IMR-90 (cell line): ENCODE results near the gene RAP1A. TPM values are rescaled to one million over a fixed set of nuclear protein-coding genes. Genes with fewer than 3 reads are reported as not detected.

Experiments used
- ATAC-seq: fragments of 200-7000 bp; cut with Tn5 transposase; 2 replicates; pipeline ENCODE4 v1.9.1; 2020; ENCODE audit warnings: low read depth, mild to moderate bottlenecking, moderate library complexity
- BruUV-seq: library from RNA; stranded (reverse); fragments of 400-500 nt; replicated peaks from 2 replicates; lab custom pipeline; 2021; lab: Mats Ljungman, UMichigan
- CTCF ChIA-PET: fragments of 300-600 bp; formaldehyde crosslinking; extraction: SDS; loops from one replicate; lab custom pipeline; 2021; ENCODE audit warnings: antibody characterized with exemption; lab: Yijun Ruan, JAX
- POLR2A ChIA-PET: fragments of 300-600 bp; sonication (Branson Sonifier 250); formaldehyde crosslinking; loops from one replicate; lab custom pipeline; 2022; ENCODE audit warnings: antibody characterized with exemption; ENCODE audit not compliant: unreplicated experiment; lab: Charles Lee
- DNase-seq: peaks from one replicate; pipeline ENCODE4 v3.0.0; 2013
- H2AFZ ChIP-seq: replicated peaks from 2 replicates; pipeline ENCODE3; 2013; ENCODE audit warnings: low read length, mild to moderate bottlenecking; ENCODE audit not compliant: poor library complexity
- H2AK5ac ChIP-seq: 2 replicates; pipeline ENCODE4 v1.6.1; 2013; ENCODE audit warnings: low read depth, low read length, inconsistent platforms
- H2AK9ac ChIP-seq: replicated peaks from 2 replicates; pipeline ENCODE3; 2013; ENCODE audit warnings: mild to moderate bottlenecking, low read depth, low read length, moderate library complexity; ENCODE audit not compliant: poor library complexity
- H2BK120ac ChIP-seq: 2 replicates; pipeline ENCODE4 v1.6.1; 2013; ENCODE audit warnings: low read depth, low read length, inconsistent platforms
- H2BK15ac ChIP-seq: 3 replicates; pipeline ENCODE4 v1.6.1; 2013; ENCODE audit warnings: low read depth, low read length, inconsistent platforms
- H2BK20ac ChIP-seq: 2 replicates; pipeline ENCODE4 v1.6.1; 2013; ENCODE audit warnings: low read depth, mild to moderate bottlenecking, inconsistent platforms, low read length, moderate library complexity
- H2BK5ac ChIP-seq: 2 replicates; pipeline ENCODE4 v1.6.1; 2013; ENCODE audit warnings: mild to moderate bottlenecking, low read depth, low read length, inconsistent platforms; ENCODE audit not compliant: poor library complexity, severe bottlenecking
- H3K14ac ChIP-seq: replicated peaks from 2 replicates; pipeline ENCODE4 v1.6.1; 2013; ENCODE audit warnings: low read depth, low read length, inconsistent platforms
- H3K18ac ChIP-seq: 2 replicates; pipeline ENCODE4 v1.6.1; 2013; ENCODE audit warnings: low read depth, low read length, control low read depth
- H3K23ac ChIP-seq: 2 replicates; pipeline ENCODE4 v1.6.1; 2013; ENCODE audit warnings: low read depth, low read length, inconsistent platforms
- H3K27ac ChIP-seq: 2 replicates; pipeline ENCODE4 v1.5.1; 2013; ENCODE audit warnings: mild to moderate bottlenecking, control low read depth, low read length; ENCODE audit not compliant: insufficient read depth
- H3K27me3 ChIP-seq: 2 replicates; pipeline ENCODE4 v1.6.1; 2013; ENCODE audit warnings: low read length; ENCODE audit not compliant: control insufficient read depth, insufficient read depth
- H3K36me3 ChIP-seq: 2 replicates; pipeline ENCODE4 v1.6.1; 2013; ENCODE audit warnings: low read length, mixed read lengths; ENCODE audit not compliant: control insufficient read depth, insufficient read depth
- H3K4ac ChIP-seq: 2 replicates; pipeline ENCODE4 v1.6.1; 2013; ENCODE audit warnings: low read depth, low read length, inconsistent platforms
- H3K4me1 ChIP-seq: 2 replicates; pipeline ENCODE4 v1.6.1; 2013; ENCODE audit warnings: low read length, mixed read lengths; ENCODE audit not compliant: control insufficient read depth, insufficient read depth
- H3K4me2 ChIP-seq: 2 replicates; pipeline ENCODE4 v1.6.1; 2013; ENCODE audit warnings: low read depth, mild to moderate bottlenecking, control low read depth, low read length, moderate library complexity
- H3K4me3 ChIP-seq: 2 replicates; pipeline ENCODE4 v1.5.1; 2013; ENCODE audit warnings: low read depth, mild to moderate bottlenecking, control low read depth, low read length, moderate library complexity; ENCODE audit not compliant: insufficient read depth
- H3K56ac ChIP-seq: 2 replicates; pipeline ENCODE4 v1.6.1; 2013; ENCODE audit warnings: low read length, inconsistent platforms; ENCODE audit not compliant: insufficient read depth; ENCODE audit errors: extremely low read depth
- H3K79me1 ChIP-seq, 2 experiments: 2 replicates each; pipeline ENCODE4 v1.6.1; 2013; ENCODE audit warnings: low read length in 2 of 2, inconsistent platforms in 1 of 2, low read depth in 1 of 2
- H3K9ac ChIP-seq: 2 replicates; pipeline ENCODE4 v1.6.1; 2013; ENCODE audit warnings: low read depth, low read length, control low read depth
- H3K9me1 ChIP-seq: 2 replicates; pipeline ENCODE4 v1.6.1; 2013; ENCODE audit warnings: low read length, inconsistent platforms; ENCODE audit not compliant: insufficient read depth
- H3K9me3 ChIP-seq: 2 replicates; pipeline ENCODE4 v1.6.1; 2013; ENCODE audit warnings: low read length; ENCODE audit not compliant: control insufficient read depth, insufficient read depth
- H4K20me1 ChIP-seq: 2 replicates; pipeline ENCODE4 v1.6.1; 2013; ENCODE audit warnings: low read length, inconsistent platforms; ENCODE audit not compliant: insufficient read depth
- H4K5ac ChIP-seq: 2 replicates; pipeline ENCODE4 v1.6.1; 2013; ENCODE audit warnings: mild to moderate bottlenecking, low read depth, low read length, control low read depth
- H4K8ac ChIP-seq, 2 experiments: 2 replicates each; pipeline ENCODE4 v1.6.1; 2013; ENCODE audit warnings: low read depth in 2 of 2, low read length in 2 of 2, control low read depth in 1 of 2, inconsistent platforms in 1 of 2
- H4K91ac ChIP-seq: 2 replicates; pipeline ENCODE4 v1.6.1; 2013; ENCODE audit warnings: low read depth, low read length, inconsistent platforms; ENCODE audit not compliant: insufficient read depth
- BHLHE40 ChIP-seq: fragments of 150-350 bp; IDR thresholded peaks from 2 replicates; pipeline ENCODE4 v1.6.1; 2016; ENCODE audit warnings: mild to moderate bottlenecking, low read depth, low read length
- MAZ ChIP-seq: IDR thresholded peaks from 2 replicates; pipeline ENCODE4 v1.6.1; 2012; ENCODE audit warnings: low read depth, mild to moderate bottlenecking, low read length, improper control_type of control experiment, moderate library complexity, borderline replicate concordance
- MXI1 ChIP-seq: IDR thresholded peaks from 2 replicates; pipeline ENCODE4 v1.6.1; 2012; ENCODE audit warnings: low read depth, mild to moderate bottlenecking, low read length, moderate library complexity, borderline replicate concordance
- NFE2L2 ChIP-seq: fragments of 150-350 bp; IDR thresholded peaks from 2 replicates; pipeline ENCODE4 v1.6.1; 2016; ENCODE audit warnings: low read depth, mild to moderate bottlenecking, low read length
- POLR2A ChIP-seq: IDR thresholded peaks from 2 replicates; pipeline ENCODE4 v1.6.1; 2012; ENCODE audit warnings: mild to moderate bottlenecking, low read depth, low read length
- RAD21 ChIP-seq: IDR thresholded peaks from 2 replicates; pipeline ENCODE4 v1.6.1; 2012; ENCODE audit warnings: low read length, improper control_type of control experiment
- RCOR1 ChIP-seq: IDR thresholded peaks from 2 replicates; pipeline ENCODE4 v1.6.1; 2012; ENCODE audit warnings: mild to moderate bottlenecking, low read length, improper control_type of control experiment; ENCODE audit not compliant: insufficient replicate concordance
- SMC3 ChIP-seq: fragments of 150-350 bp; IDR thresholded peaks from 2 replicates; pipeline ENCODE4 v1.6.1; 2016; ENCODE audit warnings: low read depth, mild to moderate bottlenecking, antibody characterized with exemption, low read length, moderate library complexity
- WGBS, 2 experiments: methylation state at CpG; one replicate each; pipeline versions ENCODE4 v1.1.5 to v1.1.7; 2013; ENCODE audit warnings: missing lambda C conversion rate in 2 of 2; ENCODE audit not compliant: insufficient read length in 1 of 2; ENCODE audit errors: extremely low coverage in 2 of 2; 5-methylcytosine and 5-hydroxymethylcytosine counted together
- dilution Hi-C: fragments of 300-500 bp; cut with HindIII; formaldehyde crosslinking; loops from one replicate; pipeline ENCODE4 v1.14.3; 2018; ENCODE audit warnings: low sequenced_read_pairs; ENCODE audit not compliant: unreplicated experiment
- in situ Hi-C: fragments of 300-500 bp; cut with MboI; formaldehyde crosslinking; loops from 3 replicates; pipeline ENCODE4 v1.14.3; 2019; ENCODE audit warnings: low sequenced_read_pairs, inconsistent platforms, mixed read lengths
- intact Hi-C: fragments of 100-400 bp; cut with micrococcal nuclease; formaldehyde crosslinking; loops from 2 replicates; pipeline ENCODE4 v1.10.0; 2022
- polyA plus RNA-seq, 3 experiments: library from polyadenylated mRNA; depleted of rRNA; stranded (reverse); fragments of >200 nt; gene quantifications; 2 replicates each; pipeline ENCODE4 v1.2.3, GENCODE V29; 2012; ENCODE audit warnings: low replicate concordance in 1 of 3
- total RNA-seq: library from RNA; depleted of rRNA; stranded (reverse); fragments of >200 nt; gene quantifications from 2 replicates; pipeline ENCODE4 v1.2.3, GENCODE V29; 2012
- TF ChIP-seq, protein P1 (sequence below): fragments of 150-350 bp; IDR thresholded peaks from 2 replicates; pipeline ENCODE4 v1.6.1; 2017; ENCODE audit warnings: mild to moderate bottlenecking, antibody characterized with exemption, low read length, low read depth
- TF ChIP-seq, protein P2 (sequence below): conservative IDR thresholded peaks from 2 replicates; pipeline ENCODE4 v1.5.1; 2012; ENCODE audit warnings: mild to moderate bottlenecking, low read depth, low read length, improper control_type of control experiment

Gene RAP1A
- total and polyA plus RNA-seq, 2 of the 4 experiments (the other 2 are of a cell fraction) = 18.1 to 43.6 TPM

DNA sequence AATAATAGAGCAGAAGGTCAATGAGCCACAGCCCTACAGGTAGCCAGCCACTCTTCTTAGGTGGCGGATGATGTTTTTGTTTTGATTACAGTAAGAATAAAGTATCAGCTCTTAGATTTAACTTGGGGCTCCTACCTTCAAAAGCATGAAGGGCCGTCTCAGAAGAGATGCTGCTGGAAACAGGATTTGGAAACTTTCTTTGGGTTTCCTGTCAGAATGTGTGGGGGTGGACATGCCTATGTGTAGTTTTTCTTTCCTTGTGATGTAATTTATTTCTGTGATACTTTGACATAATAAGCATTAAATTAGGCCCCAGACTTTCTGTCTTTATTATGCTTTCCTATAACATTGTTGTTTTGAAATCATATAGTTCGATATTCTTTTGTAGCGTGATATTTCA, 1.5 kb downstream of the RAP1A start:
- in situ Hi-C loops = no loop called here
- intact Hi-C loops = loop anchor here (5.0 kb wide), 1 partner anchor 71 kb away; no protein-coding TSS in a partner anchor
- H3K27me3 ChIP-seq = no peaks in the 10 kb centered on the region
- no peak overlapping the region for H3K18ac ChIP-seq
- no peak overlapping the region for H2BK5ac ChIP-seq
- peaks cover 43% of the 10 kb centered on the region for H4K20me1 ChIP-seq
- H2AK9ac ChIP-seq = no peak overlapping the region
- H4K91ac ChIP-seq = no peak overlapping the region
- no peak overlapping the region for H2BK20ac ChIP-seq
- peak overlapping the region; percentile 99 for H3K14ac ChIP-seq
- 0 out of 4 replicates have a peak overlapping the region, but pooled peaks of 1 of the 2 experiments have one; percentile 11 for H4K8ac ChIP-seq
- no peak overlapping the region; the same call in 2 of the 3 replicates for H2BK15ac ChIP-seq
- H3K4me1 ChIP-seq = peaks cover 9% of the 10 kb centered on the region; the same call in 1 of the 2 replicates
- H3K9me1 ChIP-seq = peaks cover 10% of the 10 kb centered on the region
- H2AFZ ChIP-seq = no peak overlapping the region
- H3K9me3 ChIP-seq = no peaks in the 10 kb centered on the region
- H3K79me1 ChIP-seq = peaks cover 5 to 44% of the 10 kb centered on the region in 2 experiments
- no peak overlapping the region for H3K4ac ChIP-seq
- H2BK120ac ChIP-seq = 0 out of 2 replicates have a peak overlapping the region, but pooled peaks have one; percentile 82
- H4K5ac ChIP-seq = no peak overlapping the region
- no CpG with 5 or more reads among the region's 4 CpGs for WGBS, 2 experiments
- peak overlapping the region; percentile 90; the same call in 1 of the 2 replicates for H3K9ac ChIP-seq
- H3K23ac ChIP-seq = peak overlapping the region; percentile 99; the same call in 1 of the 2 replicates
- dilution Hi-C loops = no loop called here
- H3K27ac ChIP-seq = peak overlapping the region; percentile 90; the same call in 1 of the 2 replicates
- no peaks in the 10 kb centered on the region for H3K36me3 ChIP-seq
- H3K4me3 ChIP-seq = peak overlapping the region; percentile 99
- no TSS peak for BruUV-seq
- peak overlapping the region; percentile 100 for H3K4me2 ChIP-seq
- H2AK5ac ChIP-seq = no peak overlapping the region
- POLR2A ChIA-PET = no interaction called here
- no peak for TF ChIP-seq BHLHE40
- no peak for TF ChIP-seq POLR2A
- TF ChIP-seq MXI1 = no peak
- no peak for TF ChIP-seq RAD21
- TF ChIP-seq, protein P1, sequence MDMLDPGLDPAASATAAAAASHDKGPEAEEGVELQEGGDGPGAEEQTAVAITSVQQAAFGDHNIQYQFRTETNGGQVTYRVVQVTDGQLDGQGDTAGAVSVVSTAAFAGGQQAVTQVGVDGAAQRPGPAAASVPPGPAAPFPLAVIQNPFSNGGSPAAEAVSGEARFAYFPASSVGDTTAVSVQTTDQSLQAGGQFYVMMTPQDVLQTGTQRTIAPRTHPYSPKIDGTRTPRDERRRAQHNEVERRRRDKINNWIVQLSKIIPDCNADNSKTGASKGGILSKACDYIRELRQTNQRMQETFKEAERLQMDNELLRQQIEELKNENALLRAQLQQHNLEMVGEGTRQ = no peak
- TF ChIP-seq NFE2L2 = no peak
- no peak for TF ChIP-seq SMC3
- TF ChIP-seq, protein P2, sequence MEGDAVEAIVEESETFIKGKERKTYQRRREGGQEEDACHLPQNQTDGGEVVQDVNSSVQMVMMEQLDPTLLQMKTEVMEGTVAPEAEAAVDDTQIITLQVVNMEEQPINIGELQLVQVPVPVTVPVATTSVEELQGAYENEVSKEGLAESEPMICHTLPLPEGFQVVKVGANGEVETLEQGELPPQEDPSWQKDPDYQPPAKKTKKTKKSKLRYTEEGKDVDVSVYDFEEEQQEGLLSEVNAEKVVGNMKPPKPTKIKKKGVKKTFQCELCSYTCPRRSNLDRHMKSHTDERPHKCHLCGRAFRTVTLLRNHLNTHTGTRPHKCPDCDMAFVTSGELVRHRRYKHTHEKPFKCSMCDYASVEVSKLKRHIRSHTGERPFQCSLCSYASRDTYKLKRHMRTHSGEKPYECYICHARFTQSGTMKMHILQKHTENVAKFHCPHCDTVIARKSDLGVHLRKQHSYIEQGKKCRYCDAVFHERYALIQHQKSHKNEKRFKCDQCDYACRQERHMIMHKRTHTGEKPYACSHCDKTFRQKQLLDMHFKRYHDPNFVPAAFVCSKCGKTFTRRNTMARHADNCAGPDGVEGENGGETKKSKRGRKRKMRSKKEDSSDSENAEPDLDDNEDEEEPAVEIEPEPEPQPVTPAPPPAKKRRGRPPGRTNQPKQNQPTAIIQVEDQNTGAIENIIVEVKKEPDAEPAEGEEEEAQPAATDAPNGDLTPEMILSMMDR = no peak
- no peak for TF ChIP-seq MAZ
- no peak for TF ChIP-seq RCOR1
- ATAC-seq (no peak), DNase-seq (peak; percentile 11)
- CTCF ChIA-PET = interaction anchor here (0.9 kb wide), 1 partner anchor 134 kb away, joined by 4 read pairs; no protein-coding TSS in a partner anchor
- H3K56ac ChIP-seq = no peak overlapping the region; the same call in 1 of the 2 replicates
